ENCODE measurements around the gene PPP3CA. TPM values are rescaled to one million over a fixed set of nuclear protein-coding genes. Genes with fewer than 3 reads are reported as not detected.
A peak's percentile ranks its signal among the peaks of the same experiment; 100 is the strongest.
"Not testable (repeated sequence)": the region's sequence is repeated elsewhere in the genome, so short reads cannot be mapped to it uniquely, and the experiment has no call there.

Gene PPP3CA
- polyA plus RNA-seq, 4 donors, result 33.0 to 49.7 (median 45.2) TPM

GRCh38 chr4:101022151-101023024, 324.9 kb downstream of the PPP3CA start:
- no peak for DNase-seq (ENCODE audit: low read depth in 4 of 4, low spot score in 3 of 4)

DNA sequence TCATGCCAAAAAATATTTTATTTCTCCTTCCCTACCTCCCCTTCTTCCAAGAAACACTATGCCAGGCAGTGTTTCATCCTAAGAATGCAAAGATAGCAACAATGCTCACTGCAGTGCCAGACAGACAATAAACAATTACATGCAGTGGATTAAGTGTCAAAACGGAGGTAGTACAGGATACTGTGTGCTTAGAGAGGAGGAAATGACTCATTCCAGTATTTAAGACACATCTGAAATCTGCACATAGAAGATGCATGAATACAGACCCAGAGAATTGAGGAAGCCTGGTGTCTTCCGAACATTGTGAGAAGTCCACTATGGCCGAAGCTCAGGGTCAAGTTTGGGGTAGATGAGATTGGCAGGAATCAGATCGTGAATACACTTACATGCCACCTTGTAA, 326.4 kb downstream of the PPP3CA start:
- DNase-seq (ENCODE audit: low read depth in 4 of 4, low spot score in 3 of 4), result no peak

GRCh38 chr4:101019941-101020401, 327.4 kb downstream of the PPP3CA start:
- DNase-seq (ENCODE audit: low read depth in 4 of 4, low spot score in 3 of 4), result no peak

- DNase-seq (ENCODE audit: low read depth in 4 of 4, low spot score in 3 of 4), result no peak
Observed at GRCh38 chr4:101019313-101019712, 328.0 kb downstream of the PPP3CA start.

DNA sequence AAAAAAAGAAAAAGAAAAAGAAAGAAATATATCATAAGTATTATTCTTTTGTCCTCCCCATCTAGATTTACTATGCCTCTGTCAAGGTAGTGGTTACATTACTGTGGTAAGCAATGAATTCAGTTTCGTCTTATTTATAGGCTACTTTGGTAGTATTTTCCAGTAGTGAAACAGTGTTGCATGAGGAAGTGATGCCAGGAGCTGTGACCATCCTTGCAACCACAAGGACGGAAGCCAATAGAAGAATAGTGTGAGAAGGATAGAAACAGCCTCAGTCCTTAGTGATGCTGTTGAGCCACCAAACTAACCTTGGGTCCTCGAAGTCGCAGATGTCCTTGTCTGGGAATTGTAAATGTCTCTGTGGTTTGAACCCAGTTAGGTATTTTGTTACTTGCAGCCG, 328.5 kb downstream of the PPP3CA start:
- no peak for DNase-seq (ENCODE audit: low read depth in 4 of 4, low spot score in 3 of 4)

DNA sequence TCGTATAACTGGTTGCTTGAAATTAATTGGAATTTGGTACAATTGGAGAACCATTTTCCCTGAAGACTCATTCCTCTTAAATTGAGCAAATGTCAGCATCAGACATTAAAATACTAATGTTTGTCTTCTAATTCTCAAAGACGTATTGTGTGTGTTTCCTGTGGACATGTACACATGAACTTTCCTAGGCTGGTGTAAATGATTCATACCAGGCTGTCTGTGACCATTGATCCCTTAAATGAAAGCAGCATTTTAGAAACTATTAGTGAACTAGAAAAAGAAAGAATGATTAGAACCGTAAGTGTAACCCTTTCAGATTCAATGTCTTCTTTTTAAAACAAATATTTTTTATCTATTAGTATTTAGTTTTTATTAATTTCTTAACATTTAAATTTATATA, 332.9 kb downstream of the PPP3CA start:
- DNase-seq (ENCODE audit: low read depth in 4 of 4, low spot score in 3 of 4), result no peak

GRCh38 chr4:101010987-101011386, 336.3 kb downstream of the PPP3CA start:
- DNase-seq (ENCODE audit: low read depth in 4 of 4, low spot score in 3 of 4), result no peak

DNA sequence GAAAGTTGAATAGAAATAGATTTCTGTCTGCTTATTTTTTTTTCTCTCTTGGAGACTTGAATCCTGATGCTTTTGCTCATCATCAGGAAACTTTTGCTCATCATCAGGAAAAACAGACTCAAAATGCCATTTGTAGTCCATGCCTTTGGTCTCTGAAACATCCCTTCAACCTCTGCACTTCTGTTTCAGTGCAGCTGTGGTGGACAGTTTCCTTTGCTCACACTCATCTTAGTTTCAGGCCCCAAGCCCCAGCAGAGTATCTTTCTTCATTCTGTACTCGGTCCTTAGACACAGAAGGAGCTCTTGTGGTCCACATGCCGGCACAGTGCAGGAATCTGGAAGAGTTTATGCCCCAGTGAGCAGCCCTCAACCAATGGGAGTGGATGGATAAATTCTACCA, 337.9 kb downstream of the PPP3CA start:
- DNase-seq (ENCODE audit: low read depth in 4 of 4, low spot score in 3 of 4), result no peak

GRCh38 chr4:101008503-101008902, 338.8 kb downstream of the PPP3CA start:
- no peak for DNase-seq (ENCODE audit: low read depth in 4 of 4, low spot score in 3 of 4)

DNA sequence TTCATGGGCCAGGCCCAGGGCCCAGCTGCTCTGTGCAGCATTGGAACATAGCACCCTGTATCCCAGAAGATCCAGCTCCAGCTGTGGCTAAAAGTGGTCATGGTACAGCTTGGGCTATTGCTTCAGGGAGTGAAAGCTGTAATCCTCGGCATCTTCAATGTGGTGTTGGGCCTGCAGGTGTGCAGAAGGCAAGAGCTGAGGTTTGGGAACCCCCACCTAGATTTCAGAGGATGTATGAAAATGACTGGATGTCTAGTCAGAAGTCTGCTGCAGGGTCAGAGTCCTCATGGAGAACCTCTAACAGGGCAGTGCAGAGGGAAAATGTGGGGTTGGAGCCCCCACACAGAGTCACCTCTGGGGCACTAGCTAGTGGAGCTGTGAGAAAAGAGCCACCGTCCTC, 341.7 kb downstream of the PPP3CA start:
- DNase-seq (ENCODE audit: low read depth in 4 of 4, low spot score in 3 of 4), result no peak

- DNase-seq (ENCODE audit: low read depth in 4 of 4, low spot score in 3 of 4), result no peak
Observed at GRCh38 chr4:101000496-101000895, 346.8 kb downstream of the PPP3CA start.

- no peak for DNase-seq (ENCODE audit: low read depth in 4 of 4, low spot score in 3 of 4)
Observed at GRCh38 chr4:100995671-100996070, 351.7 kb downstream of the PPP3CA start.

DNA sequence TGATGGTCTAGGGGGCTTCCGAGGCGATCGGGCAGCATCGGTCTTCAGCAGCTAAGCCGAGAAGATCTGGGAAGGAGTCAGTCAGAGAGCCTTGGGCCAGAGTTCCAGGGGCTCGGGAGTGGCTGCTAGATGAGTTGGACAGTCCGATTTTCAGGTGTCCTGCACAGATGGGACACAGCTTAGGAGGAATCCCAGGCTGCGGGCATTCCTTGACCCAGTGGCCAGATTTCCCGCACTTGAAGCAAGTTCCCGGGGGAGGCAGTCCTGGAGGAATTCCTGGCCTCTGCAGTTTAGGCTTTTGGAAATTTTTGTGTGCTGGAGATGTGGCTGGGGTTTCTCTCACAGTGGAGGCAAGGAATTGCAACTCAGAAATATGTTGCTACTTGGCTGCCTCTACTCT, 352.3 kb downstream of the PPP3CA start:
- not testable (repeated sequence) for DNase-seq (ENCODE audit: low read depth in 4 of 4, low spot score in 3 of 4)

DNA sequence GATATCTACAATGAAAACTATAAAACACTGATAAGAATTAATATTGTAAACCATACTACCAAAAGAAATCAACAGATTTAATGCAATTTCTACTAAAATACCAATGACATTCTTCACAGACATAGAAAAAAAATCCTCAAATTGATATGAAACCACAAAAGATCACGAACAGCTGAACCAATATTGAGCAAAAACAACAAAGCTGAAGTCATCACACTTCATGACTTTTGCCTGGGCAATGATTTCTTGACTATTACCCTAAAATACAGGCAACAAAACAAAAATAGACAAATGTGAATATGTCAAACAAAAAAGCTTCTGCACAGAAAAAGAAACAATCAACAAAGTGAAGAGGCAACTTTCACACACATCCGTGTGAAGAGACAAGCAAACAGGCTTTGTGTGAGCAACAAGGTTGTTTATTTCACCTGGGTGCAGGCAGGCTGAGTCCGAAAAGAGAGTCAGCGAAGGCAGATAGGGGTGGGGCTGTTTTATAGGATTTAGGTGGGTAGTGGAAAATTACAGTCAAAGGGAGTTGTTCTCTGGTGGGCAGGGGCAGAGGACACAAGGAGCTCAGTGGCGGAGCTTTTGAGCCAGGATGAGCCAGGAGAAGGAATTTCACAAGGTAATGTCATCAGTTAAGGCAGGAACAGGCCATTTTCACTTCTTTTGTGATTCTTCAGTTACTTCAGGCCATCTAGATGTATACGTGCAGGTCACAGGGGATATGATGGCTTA, 355.8 kb downstream of the PPP3CA start:
- DNase-seq (ENCODE audit: low read depth in 4 of 4, low spot score in 3 of 4), result not testable (repeated sequence)

GRCh38 chr4:100989401-100989800, 357.9 kb downstream of the PPP3CA start:
- no peak for DNase-seq (ENCODE audit: low read depth in 4 of 4, low spot score in 3 of 4)

DNA sequence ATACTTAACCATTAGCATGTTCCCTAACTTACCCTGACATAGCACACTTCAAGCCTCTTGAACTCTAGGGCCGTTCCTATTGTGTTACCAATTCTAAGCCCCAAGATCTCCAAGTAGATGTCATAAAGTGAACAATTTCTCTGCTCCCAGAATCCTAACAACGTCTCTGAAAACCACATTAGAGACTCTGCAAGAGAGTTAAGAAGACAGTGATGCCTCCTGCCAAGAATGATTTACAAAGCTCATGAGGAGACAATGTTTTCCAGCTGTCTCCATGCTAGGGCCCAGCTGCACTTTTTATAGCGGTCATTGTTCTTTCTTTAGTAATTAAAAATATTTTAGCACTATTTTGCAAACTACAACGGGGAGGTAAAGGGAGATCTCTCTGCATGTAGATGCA, 358.4 kb downstream of the PPP3CA start:
- DNase-seq (ENCODE audit: low read depth in 4 of 4, low spot score in 3 of 4), result no peak

- DNase-seq (ENCODE audit: low read depth in 4 of 4, low spot score in 3 of 4), result peak in 1 of 4 donors; percentile 5
Observed at GRCh38 chr4:100986360-100986868, 360.9 kb downstream of the PPP3CA start.

DNA sequence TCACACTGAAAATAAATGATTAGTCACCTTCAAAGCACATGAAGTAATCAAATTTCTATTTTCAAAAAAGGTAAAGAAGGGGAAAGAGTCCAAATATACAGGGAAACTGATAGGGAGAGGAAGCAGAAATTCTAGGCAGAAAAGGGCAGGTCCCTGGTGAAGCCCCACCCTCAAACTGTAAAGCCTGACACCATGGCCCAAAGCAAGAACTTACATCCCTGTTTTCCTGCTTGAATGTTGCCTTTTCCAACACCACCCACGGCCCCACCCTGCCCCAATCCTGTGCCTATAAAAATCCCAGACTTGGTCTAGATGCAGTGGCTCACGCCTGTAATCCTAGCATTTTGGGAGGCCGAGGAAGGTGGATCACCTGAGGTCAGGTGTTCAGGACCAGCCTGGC, 361.8 kb downstream of the PPP3CA start:
- no peak for DNase-seq (ENCODE audit: low read depth in 4 of 4, low spot score in 3 of 4)

DNA sequence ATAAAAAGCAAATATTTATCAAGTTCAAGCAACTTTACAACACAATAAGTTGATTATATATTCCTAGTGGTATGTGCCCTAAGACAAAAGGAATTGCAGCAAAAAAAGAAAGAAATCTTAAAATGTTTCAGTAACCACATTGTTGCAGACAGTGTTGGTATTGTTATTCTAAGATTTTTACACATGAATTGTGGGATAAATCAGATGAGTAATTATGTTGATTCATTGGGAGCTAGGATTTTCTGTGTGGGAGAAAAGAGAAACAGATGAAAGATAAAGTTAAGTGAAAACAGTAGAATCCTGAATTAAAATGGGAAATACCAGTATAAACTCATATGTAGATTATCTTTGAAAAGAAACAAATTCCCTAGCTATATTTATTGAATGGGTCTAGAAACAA, 362.4 kb downstream of the PPP3CA start:
- no peak for DNase-seq (ENCODE audit: low read depth in 4 of 4, low spot score in 3 of 4)

DNA sequence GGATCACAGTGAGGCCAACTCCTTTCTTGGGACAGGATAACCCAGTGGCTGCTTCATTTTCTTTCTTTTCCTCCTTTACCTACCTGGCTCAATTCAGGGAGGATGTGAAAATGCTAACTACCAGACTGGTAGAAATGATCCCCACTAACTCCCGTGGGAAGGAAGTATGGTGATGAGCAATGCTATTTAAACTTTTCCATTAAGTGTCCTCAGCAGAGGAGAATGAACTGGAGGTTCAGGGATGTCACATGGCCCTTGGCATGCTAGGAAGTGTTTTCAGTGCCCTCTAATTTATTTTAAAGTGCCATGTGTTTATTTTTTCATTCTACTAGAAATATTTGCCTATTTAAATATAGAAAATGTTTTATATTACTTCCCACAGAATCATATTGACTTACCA, 363.9 kb downstream of the PPP3CA start:
- DNase-seq (ENCODE audit: low read depth in 4 of 4, low spot score in 3 of 4), result no peak

GRCh38 chr4:100982345-100982744, 365.0 kb downstream of the PPP3CA start:
- no peak for DNase-seq (ENCODE audit: low read depth in 4 of 4, low spot score in 3 of 4)
